HCT116 (cell line): ENCODE measurements around the gene DYDC2. TPM values are rescaled to one million over a fixed set of nuclear protein-coding genes. Genes with fewer than 3 reads are reported as not detected.

Experiments
- ATAC-seq: fragments of 200-7000 bp; cut with Tn5 transposase; 2 replicates; pipeline ENCODE4 v1.9.1; 2020; ENCODE audit warnings: mild to moderate bottlenecking, moderate library complexity
- BruUV-seq: library from RNA; stranded (reverse); fragments of 400-500 nt; replicated peaks from 2 replicates; lab custom pipeline; 2021; lab: Mats Ljungman, UMichigan
- CTCF ChIA-PET: fragments of 300-600 bp; sonication (Branson Sonifier 250); formaldehyde crosslinking; loops from one replicate; lab custom pipeline; 2021; ENCODE audit warnings: antibody characterized with exemption; lab: Charles Lee
- POLR2A ChIA-PET: fragments of 300-600, 350-600 bp; sonication (Branson Sonifier 250); formaldehyde crosslinking; loops from one replicate; lab custom pipeline; 2021; ENCODE audit warnings: antibody characterized with exemption; lab: Charles Lee
- RAD21 ChIA-PET, 2 experiments: fragments of 300-600 bp; sonication (Branson Sonifier 250); formaldehyde crosslinking; loops; one replicate each; lab custom pipeline; 2023; ENCODE audit warnings: low total read pairs in 2 of 2; ENCODE audit not compliant: uncharacterized antibody in 2 of 2, unreplicated experiment in 2 of 2, low non-redundant PET in 1 of 2; lab: Charles Lee
- DNase-seq: peaks from one replicate; pipeline ENCODE4 v3.0.0-alpha.2; 2010; ENCODE audit warnings: low read depth, low spot score
- H2AFZ ChIP-seq: fragments of 200-600 bp; shearing (Covaris generic), sonication (generic); 2 replicates; pipeline ENCODE4 v1.6.1; 2017; ENCODE audit warnings: low read depth, mixed run types, mixed read lengths, antibody characterized with exemption, low read length; ENCODE audit not compliant: poor library complexity, severe bottlenecking
- H3K27ac ChIP-seq: 2 replicates; pipeline ENCODE4 v1.5.1; 2012; ENCODE audit warnings: low read depth, low read length
- H3K27me3 ChIP-seq: fragments of 200-600 bp; sonication (generic); 2 replicates; pipeline ENCODE4 v1.6.1; 2016; ENCODE audit warnings: mixed run types, low read length, mixed read lengths; ENCODE audit not compliant: insufficient read depth
- H3K36me3 ChIP-seq, 2 experiments: fragments of 200-500 bp in 1 of 2; fragments of 200-600 bp in 1 of 2; sonication (Bioruptor generic) in 1 of 2; sonication (generic) in 1 of 2; 2 replicates each; pipeline versions ENCODE4 v1.5.1 to v1.6.1; 2014 to 2016; ENCODE audit warnings: low read length in 2 of 2, inconsistent platforms in 1 of 2, mixed read lengths in 1 of 2, mixed run types in 1 of 2; ENCODE audit not compliant: insufficient read depth in 2 of 2, control insufficient read depth in 1 of 2
- H3K4me1 ChIP-seq, 2 experiments: fragments of 200-600 bp in 1 of 2; sonication (generic) in 1 of 2; 2 replicates each; pipeline versions ENCODE4 v1.5.1 to v1.6.1; 2012 to 2017; ENCODE audit warnings: low read length in 2 of 2, inconsistent platforms in 1 of 2, mild to moderate bottlenecking in 1 of 2, mixed read lengths in 1 of 2, mixed run types in 1 of 2, moderate library complexity in 1 of 2; ENCODE audit not compliant: insufficient read depth in 2 of 2, control insufficient read depth in 1 of 2
- H3K4me2 ChIP-seq: fragments of 200-600 bp; sonication (generic); 2 replicates; pipeline ENCODE4 v1.6.1; 2017; ENCODE audit warnings: mixed run types, low read length, mixed read lengths
- H3K4me3 ChIP-seq, 2 experiments: fragments of 200-600 bp in 1 of 2; sonication (generic) in 1 of 2; replicated peaks in 1 of 2; 2 replicates each; pipeline ENCODE4 v1.5.1; 2011 to 2016; ENCODE audit warnings: low read length in 2 of 2, control low read depth in 1 of 2, low read depth in 1 of 2, mild to moderate bottlenecking in 1 of 2, mixed read lengths in 1 of 2, mixed run types in 1 of 2
- H3K79me2 ChIP-seq: fragments of 200-600 bp; sonication (generic); 2 replicates; pipeline ENCODE4 v1.6.1; 2017; ENCODE audit warnings: mild to moderate bottlenecking, mixed run types, low read length, moderate library complexity, mixed read lengths; ENCODE audit not compliant: insufficient read depth
- H3K9ac ChIP-seq: fragments of 200-600 bp; sonication (generic); 2 replicates; pipeline ENCODE4 v1.6.1; 2016; ENCODE audit warnings: low read length, mixed read lengths
- H3K9me2 ChIP-seq: fragments of 200-600 bp; sonication (generic), shearing (Covaris generic); 2 replicates; pipeline ENCODE4 v1.6.1; 2017; ENCODE audit warnings: mixed run types, mild to moderate bottlenecking, moderate library complexity; ENCODE audit not compliant: insufficient read depth
- H3K9me3 ChIP-seq, 2 experiments: fragments of 200-500 bp in 1 of 2; fragments of 200-600 bp in 1 of 2; sonication (Bioruptor generic) in 1 of 2; sonication (generic) in 1 of 2; 2 replicates each; pipeline ENCODE4 v1.6.1; 2014 to 2017; ENCODE audit warnings: low read length in 2 of 2, mixed read lengths in 2 of 2, inconsistent platforms in 1 of 2, low read depth in 1 of 2, mild to moderate bottlenecking in 1 of 2, mixed run types in 1 of 2, moderate library complexity in 1 of 2; ENCODE audit not compliant: control insufficient read depth in 1 of 2, insufficient read depth in 1 of 2
- H4K20me1 ChIP-seq: fragments of 200-600 bp; sonication (generic), shearing (Covaris generic); 2 replicates; pipeline ENCODE4 v1.6.1; 2017; ENCODE audit warnings: mixed run types, mild to moderate bottlenecking, moderate library complexity; ENCODE audit not compliant: insufficient read depth
- ELF1 ChIP-seq: IDR thresholded peaks from 2 replicates; pipeline ENCODE4 v1.6.1; 2012; ENCODE audit warnings: low read depth, borderline replicate concordance
- FOSL1 ChIP-seq: IDR thresholded peaks from 2 replicates; pipeline ENCODE4 v1.6.1; 2012; ENCODE audit warnings: low read depth
- JUND ChIP-seq: IDR thresholded peaks from 2 replicates; pipeline ENCODE4 v1.6.1; 2012
- POLR2A ChIP-seq: IDR thresholded peaks from 2 replicates; pipeline ENCODE4 v1.7.0; 2011; ENCODE audit warnings: borderline replicate concordance; ENCODE audit not compliant: insufficient read depth, insufficient read length; ENCODE audit errors: extremely low read depth
- SRF ChIP-seq: IDR thresholded peaks from 2 replicates; pipeline ENCODE4 v1.6.1; 2012; ENCODE audit warnings: low read depth
- ZFX ChIP-seq: fragments of 450-650 bp; IDR thresholded peaks from 2 replicates; pipeline ENCODE4 v1.6.1; 2017
- intact Hi-C: fragments of 100-400 bp; cut with micrococcal nuclease; formaldehyde crosslinking; loops from 2 replicates; pipeline ENCODE4 v1.10.0; 2022
- total RNA-seq: library from RNA; stranded (reverse); gene quantifications from one replicate; pipeline ENCODE4 v1.2.1, GENCODE V29; 2021; ENCODE audit not compliant: unreplicated experiment
- TF ChIP-seq, protein P1 (sequence below), 3 experiments: fragments of 200-600 bp in 1 of 3; sonication (generic) in 1 of 3; IDR thresholded peaks in 2 of 3; conservative IDR thresholded peaks in 1 of 3; 2 replicates each; pipeline ENCODE4 v1.5.1; 2012 to 2017; ENCODE audit warnings: low read depth in 2 of 3, low read length in 2 of 3, antibody characterized with exemption in 1 of 3, borderline replicate concordance in 1 of 3, control low read depth in 1 of 3, mild to moderate bottlenecking in 1 of 3, mixed read lengths in 1 of 3, mixed run types in 1 of 3, moderate library complexity in 1 of 3; ENCODE audit not compliant: insufficient read depth in 1 of 3
- TF ChIP-seq, protein P2 (sequence below): IDR thresholded peaks from 2 replicates; pipeline ENCODE4 v1.6.1; 2012

Gene DYDC2
- total RNA-seq, 1 experiment from 2014 or later, result not detected

DNA sequence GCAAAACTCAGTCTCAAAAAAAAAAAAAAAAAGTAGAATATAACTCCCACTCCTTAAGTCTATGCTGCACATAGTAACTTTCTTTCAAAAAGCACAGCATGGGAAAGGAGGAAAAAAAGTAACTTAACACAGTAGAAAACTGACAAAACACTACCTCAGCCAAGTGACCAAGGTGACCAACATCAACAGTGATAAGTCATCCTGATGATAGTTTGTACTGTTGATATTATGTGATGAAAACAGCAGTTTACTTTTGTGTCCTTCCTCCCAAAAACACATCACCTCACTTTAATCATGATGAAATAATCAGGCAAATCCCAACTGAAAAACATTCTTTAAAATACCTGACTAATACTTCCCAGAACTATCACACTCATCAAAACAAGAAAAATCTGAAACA, 37.8 kb upstream of the DYDC2 start (continued):
- TF ChIP-seq SRF (no peak), FOSL1 (no peak), ZFX (no peak)

DNA sequence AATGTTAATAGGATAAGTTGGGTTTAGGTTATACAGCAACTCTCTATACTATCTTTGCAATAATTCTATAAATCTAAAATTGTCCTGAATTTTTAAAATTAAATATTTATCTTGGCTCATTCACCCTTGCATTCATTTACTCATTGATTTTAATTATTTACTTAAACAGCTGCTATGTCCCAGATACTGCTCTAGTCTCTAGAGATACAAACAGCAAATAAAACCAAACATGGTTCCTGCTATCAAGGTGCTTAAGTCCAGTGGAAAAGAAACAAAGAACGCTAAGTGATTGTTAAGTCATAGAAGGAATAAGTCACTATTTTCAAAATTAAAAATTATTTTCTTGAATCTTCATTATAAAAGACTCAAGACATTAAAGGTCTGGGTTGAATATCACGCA, 37.3 kb upstream of the DYDC2 start:
- H3K79me2 ChIP-seq, result no peaks in the 10 kb centered on the region
- H3K4me2 ChIP-seq, result no peak overlapping the region
- POLR2A ChIA-PET, result no interaction called here
- ATAC-seq (no peak), DNase-seq (no peak)
- no TSS peak for BruUV-seq
- CTCF ChIA-PET, result no interaction called here
- no peak overlapping the region for H3K4me3 ChIP-seq
- H3K27me3 ChIP-seq, result no peaks in the 10 kb centered on the region
- H2AFZ ChIP-seq, result no peak overlapping the region
- intact Hi-C loops, result no loop called here
- H3K9me3 ChIP-seq, result no peaks in the 10 kb centered on the region
- no peaks in the 10 kb centered on the region for H3K36me3 ChIP-seq
- peaks cover 0 to 8% of the 10 kb centered on the region in 2 experiments; a peak in 3 of 4 replicates for H3K4me1 ChIP-seq
- H3K9me2 ChIP-seq, result peaks cover 3% of the 10 kb centered on the region; the same call in 1 of the 2 replicates
- H3K27ac ChIP-seq, result no peak overlapping the region
- RAD21 ChIA-PET, result no interaction called here
- H3K9ac ChIP-seq, result no peak overlapping the region
- no peaks in the 10 kb centered on the region for H4K20me1 ChIP-seq
- TF ChIP-seq, protein P1, sequence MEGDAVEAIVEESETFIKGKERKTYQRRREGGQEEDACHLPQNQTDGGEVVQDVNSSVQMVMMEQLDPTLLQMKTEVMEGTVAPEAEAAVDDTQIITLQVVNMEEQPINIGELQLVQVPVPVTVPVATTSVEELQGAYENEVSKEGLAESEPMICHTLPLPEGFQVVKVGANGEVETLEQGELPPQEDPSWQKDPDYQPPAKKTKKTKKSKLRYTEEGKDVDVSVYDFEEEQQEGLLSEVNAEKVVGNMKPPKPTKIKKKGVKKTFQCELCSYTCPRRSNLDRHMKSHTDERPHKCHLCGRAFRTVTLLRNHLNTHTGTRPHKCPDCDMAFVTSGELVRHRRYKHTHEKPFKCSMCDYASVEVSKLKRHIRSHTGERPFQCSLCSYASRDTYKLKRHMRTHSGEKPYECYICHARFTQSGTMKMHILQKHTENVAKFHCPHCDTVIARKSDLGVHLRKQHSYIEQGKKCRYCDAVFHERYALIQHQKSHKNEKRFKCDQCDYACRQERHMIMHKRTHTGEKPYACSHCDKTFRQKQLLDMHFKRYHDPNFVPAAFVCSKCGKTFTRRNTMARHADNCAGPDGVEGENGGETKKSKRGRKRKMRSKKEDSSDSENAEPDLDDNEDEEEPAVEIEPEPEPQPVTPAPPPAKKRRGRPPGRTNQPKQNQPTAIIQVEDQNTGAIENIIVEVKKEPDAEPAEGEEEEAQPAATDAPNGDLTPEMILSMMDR (IDR thresholded peaks at IDR 0.05 in 2 of 3, conservative IDR thresholded peaks at IDR 0.05 in 1 of 3; ENCODE audit: borderline replicate concordance in 1 of 3, insufficient read depth in 1 of 3, low read depth in 2 of 3, low read length in 2 of 3), result no peak
- TF ChIP-seq, protein P2, sequence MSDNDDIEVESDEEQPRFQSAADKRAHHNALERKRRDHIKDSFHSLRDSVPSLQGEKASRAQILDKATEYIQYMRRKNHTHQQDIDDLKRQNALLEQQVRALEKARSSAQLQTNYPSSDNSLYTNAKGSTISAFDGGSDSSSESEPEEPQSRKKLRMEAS, result no peak
- TF ChIP-seq JUND (no peak), ELF1 (no peak), POLR2A (no peak)
- TF ChIP-seq, all 23 proteins: peak for 0
